GM19328 (cell line): ENCODE data around the gene AHRR.
A peak's percentile ranks its signal among the peaks of the same experiment; 100 is the strongest.

Source experiments
- ATAC-seq: cut with Tn5 transposase; IDR thresholded peaks from one replicate; pipeline ENCODE4 v1.9.1; 2021; ENCODE audit warnings: mild to moderate bottlenecking, moderate library complexity; ENCODE audit not compliant: unreplicated experiment

The AHRR gene

DNA sequence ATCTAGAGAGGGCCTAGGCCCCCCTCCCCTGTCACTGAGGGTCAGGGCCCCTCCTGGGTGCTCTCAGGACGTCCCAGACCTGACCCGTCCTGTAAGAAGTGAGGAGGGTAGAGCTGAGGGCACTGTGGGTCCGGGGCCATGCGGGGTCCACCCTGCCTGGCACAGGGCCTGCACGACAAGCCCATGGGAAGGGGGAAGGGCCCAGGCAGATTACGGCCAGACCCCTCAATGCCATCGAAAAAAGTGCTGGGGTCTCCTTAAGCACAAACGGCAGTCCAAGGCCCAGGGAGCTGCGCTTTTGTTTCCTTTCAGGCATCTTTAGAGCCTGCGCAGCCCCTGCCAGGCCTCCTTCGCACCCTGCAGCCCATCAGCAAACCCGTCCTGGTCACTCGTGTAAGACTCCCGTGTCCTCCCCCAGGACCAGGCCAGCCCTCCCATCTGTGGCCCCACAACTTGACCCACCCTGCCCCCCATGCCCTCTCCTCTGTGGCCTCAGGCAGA, 117.0 kb downstream of the AHRR start:
- no peak for ATAC-seq

GRCh38 chr5:439181-439580, 117.7 kb downstream of the AHRR start:
- no peak for ATAC-seq

DNA sequence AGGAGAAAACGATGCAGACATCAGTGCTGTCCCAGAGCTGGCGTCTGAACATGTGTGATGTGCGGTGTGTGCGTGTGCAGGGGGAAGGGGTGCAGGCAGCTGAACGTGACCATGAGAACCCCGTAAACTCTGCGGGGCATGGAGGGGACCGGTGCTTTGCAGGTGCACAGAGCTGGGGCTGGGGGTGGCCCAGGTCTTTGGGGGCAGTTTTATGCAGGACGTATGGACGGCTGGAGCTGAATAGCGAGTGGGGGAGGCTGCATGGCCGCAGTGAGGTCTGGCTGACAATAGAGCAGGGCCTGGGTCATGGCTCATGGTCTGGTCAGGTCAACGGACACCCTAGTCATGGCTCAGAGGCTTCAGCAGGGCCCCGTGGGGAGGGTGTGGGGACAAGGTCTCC, 118.1 kb downstream of the AHRR start:
- no peak for ATAC-seq

DNA sequence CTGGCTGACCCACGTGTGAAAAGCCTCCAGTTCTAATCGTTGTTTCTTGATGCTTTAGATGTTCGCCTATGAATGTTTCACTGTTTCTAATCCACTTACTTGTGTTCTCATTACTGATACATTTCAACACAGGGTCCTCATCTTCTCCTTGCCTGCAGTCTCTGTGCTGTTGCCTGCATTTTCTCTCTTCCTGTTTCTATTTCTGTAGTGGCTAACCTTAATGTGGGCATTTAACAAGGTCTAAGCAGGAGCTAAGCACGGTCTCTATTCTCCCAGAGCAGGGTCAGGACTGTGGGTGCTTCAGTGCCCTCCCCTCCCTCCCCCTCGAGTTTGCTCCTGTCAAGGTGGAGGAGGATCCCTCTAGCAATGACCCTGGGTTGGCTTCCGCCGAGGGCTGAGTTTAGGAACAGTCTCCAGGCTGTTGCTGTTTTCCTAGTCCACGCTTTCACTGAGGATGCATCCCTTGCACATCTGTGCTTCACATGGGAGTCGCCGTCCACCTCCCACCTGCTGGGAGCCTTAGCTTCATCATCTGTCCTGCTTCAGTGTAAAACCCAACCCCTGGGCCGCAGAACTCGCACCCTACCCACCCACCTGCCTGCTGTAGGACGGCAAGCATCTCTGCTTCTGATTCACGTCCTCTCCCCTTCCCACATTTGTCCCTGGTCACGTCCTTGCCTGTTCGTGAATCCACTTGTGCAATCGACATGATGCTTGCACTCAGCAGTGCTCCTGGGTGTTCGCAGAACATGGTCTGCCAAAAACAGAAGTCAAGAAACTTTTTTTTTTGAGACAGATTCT, 119.1 kb downstream of the AHRR start:
- no peak for ATAC-seq

DNA sequence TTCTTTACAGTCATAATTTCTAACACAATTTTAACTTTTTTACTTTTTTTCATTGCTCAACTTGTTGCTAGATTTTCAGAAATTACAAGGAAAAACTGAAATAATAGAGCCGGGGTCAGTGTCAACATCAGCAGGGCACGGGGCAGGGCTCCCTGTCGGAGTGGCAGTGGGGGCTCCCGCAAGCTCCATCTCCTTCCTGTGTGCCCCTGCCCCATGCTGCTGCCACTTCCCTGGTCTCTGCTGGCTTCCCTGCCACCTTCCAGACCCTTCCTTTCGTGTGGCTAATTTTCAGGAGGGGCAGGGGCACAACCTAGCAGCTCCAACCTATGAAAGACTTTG, 120.5 kb downstream of the AHRR start:
- no peak for ATAC-seq

DNA sequence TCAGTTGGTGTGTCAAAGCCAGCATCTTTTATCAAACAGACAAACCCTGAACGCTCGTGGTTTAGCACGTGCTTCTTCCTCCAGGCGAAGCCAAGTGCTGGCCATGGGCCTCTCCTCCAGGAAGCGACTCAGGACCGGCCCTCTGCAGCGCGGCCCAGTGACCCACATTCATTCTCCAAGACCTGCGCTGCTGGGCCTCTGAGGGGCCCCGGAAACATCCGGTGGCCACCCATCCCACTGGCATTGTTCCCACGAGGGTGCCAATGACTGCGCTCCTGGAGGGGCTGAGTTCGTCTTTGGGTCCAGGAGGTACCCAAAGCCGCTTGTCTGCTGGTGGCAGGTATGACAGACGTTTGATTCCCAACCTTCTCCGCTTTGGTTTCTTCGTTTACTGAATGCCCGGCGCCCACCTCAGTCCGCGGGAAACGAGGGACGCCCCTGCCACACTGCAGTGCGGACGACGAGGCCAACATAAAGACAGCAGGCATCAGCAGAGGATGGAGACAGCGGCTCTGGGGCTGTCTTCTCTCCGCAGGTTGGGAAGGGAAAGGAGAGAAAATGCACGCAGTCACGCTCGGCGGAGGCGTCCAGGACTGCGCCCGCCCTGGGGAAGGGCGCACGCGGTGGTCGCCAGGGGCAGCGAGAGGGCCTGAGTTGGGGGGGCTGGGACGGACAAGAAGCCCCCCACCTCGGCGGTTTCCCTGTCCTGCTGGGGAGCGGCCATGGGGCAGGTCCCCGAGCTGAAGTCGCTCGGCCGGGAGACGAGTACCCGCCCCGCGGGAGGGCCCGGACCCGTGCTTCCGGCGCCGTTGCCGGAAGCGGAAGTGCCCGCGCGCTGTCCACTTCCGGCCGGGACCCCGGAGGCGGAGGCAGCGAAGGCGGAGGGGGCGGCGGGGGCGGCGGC, 121.1 kb downstream of the AHRR start, which contains the start of gene EXOC3:
TSS of gene EXOC3 (plus strand) at position 842 of the 904 bp plus-strand sequence. CDS start 3,030 bp downstream, outside the sequence.
- ATAC-seq, result peak; percentile 79

DNA sequence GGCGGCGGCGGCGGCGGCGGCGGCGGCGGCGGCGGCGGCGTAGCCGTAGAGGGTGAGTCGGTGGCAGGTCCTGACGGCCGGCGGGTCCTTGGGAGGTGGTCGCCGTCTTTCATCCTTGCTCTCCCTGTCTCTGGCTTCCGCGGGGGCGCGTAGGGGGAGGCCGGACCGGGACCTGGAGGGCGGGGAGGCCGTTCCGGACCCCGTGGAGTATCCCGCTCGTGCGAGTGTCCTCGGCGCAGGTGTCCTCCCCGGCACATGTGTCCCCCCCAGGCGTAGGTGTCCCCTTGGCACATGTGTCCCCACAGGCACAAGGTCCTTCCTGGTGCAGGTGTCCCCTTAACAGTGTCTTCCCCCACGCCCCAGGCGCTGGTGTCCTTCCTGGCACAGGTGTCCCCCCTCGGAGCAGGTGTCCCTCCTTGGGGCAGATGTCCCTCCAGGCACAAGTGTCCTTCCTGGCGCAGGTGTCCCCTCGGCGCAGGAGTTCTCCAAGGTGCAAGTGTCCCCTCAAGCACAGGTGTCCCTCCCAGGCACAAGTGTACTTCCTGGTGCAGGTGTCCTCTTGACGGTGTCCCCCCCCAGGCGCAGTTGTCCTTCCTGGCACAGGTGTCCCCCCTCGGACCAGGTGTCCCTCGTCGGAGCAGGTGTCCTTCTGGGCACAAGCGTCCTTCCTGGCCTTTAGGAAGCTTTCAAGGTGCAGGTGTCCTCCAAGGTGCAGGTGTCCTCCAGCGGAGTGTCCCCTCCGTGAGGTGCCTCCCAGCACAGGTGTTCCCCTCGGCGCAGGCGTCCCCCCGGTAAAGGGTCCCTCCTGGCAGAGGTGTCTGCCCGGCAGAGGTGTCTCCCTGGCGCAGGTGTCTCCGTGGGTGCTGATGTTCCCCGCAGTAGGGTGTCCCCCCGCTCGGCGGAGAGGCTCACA, 122.0 kb downstream of the AHRR start:
- ATAC-seq, result peak; percentile 15

DNA sequence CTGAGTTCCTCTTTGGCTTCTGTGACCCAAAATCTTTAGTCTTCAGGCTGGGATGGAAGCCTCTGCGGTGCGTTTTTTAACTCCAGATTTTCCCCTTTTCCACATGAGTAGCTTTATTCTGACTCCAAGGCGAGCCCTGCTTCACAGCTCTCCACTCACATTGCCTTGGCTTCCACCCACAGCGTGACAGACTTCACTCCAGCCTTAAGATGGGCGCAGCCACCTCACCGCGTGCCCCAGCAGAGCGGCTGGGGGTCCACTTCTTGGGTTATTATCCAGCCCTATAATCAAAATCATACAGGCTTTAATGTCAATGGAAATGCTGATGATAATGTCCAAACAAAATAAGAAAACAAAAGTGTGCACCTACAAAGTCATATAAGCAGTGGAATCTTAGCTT, 122.7 kb downstream of the AHRR start:
- ATAC-seq, result no peak

GRCh38 chr5:445591-445990, 124.1 kb downstream of the AHRR start:
- no peak for ATAC-seq

DNA sequence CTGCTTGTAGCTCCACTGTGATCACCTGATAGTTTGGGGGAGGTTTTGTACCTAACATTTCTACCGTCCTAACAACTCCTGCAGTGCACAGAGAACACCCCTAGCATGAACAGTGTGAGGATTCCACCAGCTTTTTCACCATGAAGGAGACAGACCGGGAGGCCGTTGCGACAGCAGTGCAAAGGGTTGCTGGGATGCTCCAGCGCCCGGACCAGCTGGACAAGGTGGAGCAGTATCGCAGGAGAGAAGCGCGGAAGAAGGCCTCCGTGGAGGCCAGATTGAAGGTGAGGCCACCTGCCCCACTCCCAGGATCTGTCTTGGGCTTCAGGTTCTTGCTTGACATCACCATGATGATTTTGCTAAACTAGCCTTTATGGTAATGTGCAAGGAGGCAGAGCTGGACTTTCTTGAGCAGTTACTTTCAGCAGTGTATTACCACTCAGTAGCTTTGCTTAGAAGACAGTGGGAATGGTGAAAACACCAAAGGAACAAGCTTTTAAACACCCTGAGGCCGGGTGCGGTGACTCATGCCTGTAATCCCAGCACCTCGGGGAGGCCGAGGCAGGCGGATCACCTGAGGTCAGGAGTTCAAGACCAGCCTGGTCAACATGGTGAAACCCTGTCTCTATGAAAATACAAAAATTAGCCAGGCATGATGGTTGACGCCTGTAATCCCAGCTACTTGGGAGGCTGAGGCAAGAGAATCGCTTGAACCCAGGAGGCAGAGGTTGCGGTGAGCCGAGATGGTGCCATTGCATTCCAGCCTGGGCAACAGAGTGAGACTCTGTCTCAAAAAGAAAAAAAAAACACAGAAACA, 124.8 kb downstream of the AHRR start:
- ATAC-seq, result no peak

- no peak for ATAC-seq
These were observed 125.4 kb downstream of the AHRR start for GRCh38 chr5:446883-447263.

- no peak for ATAC-seq
These were observed 126.0 kb downstream of the AHRR start for GRCh38 chr5:447501-447900.

GRCh38 chr5:448061-448765, 126.7 kb downstream of the AHRR start:
- no peak for ATAC-seq

GRCh38 chr5:448766-449090, 127.2 kb downstream of the AHRR start:
- ATAC-seq, result no peak

GRCh38 chr5:449151-449550, 127.6 kb downstream of the AHRR start:
- no peak for ATAC-seq

- no peak for ATAC-seq
These were observed 130.3 kb downstream of the AHRR start for GRCh38 chr5:451587-452458.

- ATAC-seq, result no peak
These were observed 131.6 kb downstream of the AHRR start for GRCh38 chr5:452978-453710.
